HG03439 (cell line): ENCODE data around the gene GRK5.
"Not testable (repeated sequence)": the region's sequence is repeated elsewhere in the genome, so short reads cannot be mapped to it uniquely, and the experiment has no call there.

Experiments
- ATAC-seq: cut with Tn5 transposase; IDR thresholded peaks from one replicate; pipeline ENCODE4 v1.9.1; 2021; ENCODE audit warnings: mild to moderate bottlenecking, moderate library complexity; ENCODE audit not compliant: unreplicated experiment

Gene GRK5

GRCh38 chr10:119221201-119221600 lies 13.8 kb downstream of the GRK5 start:
- ATAC-seq: no peak

- ATAC-seq: no peak
Observed at GRCh38 chr10:119221666-119222065, 14.3 kb downstream of the GRK5 start.

GRCh38 chr10:119222537-119222936 lies 15.2 kb downstream of the GRK5 start:
- no peak for ATAC-seq

- ATAC-seq: no peak
Observed at GRCh38 chr10:119222966-119223386, 15.6 kb downstream of the GRK5 start.

GRCh38 chr10:119225083-119225658 lies 17.8 kb downstream of the GRK5 start:
- no peak for ATAC-seq

- ATAC-seq: no peak
Observed at GRCh38 chr10:119227825-119228224, 20.5 kb downstream of the GRK5 start.

GRCh38 chr10:119231654-119232053 lies 24.3 kb downstream of the GRK5 start:
- no peak for ATAC-seq

GRCh38 chr10:119232439-119232838 lies 25.1 kb downstream of the GRK5 start:
- not testable (repeated sequence) for ATAC-seq

GRCh38 chr10:119233123-119233820 lies 25.9 kb downstream of the GRK5 start:
- no peak for ATAC-seq

GRCh38 chr10:119233821-119234220 lies 26.4 kb downstream of the GRK5 start:
- no peak for ATAC-seq

GRCh38 chr10:119235356-119235755 lies 28.0 kb downstream of the GRK5 start:
- ATAC-seq: no peak

- no peak for ATAC-seq
Observed at GRCh38 chr10:119237722-119238436, 30.5 kb downstream of the GRK5 start.

GRCh38 chr10:119238577-119238976 lies 31.2 kb downstream of the GRK5 start:
- ATAC-seq: no peak

GRCh38 chr10:119239015-119239414 lies 31.6 kb downstream of the GRK5 start:
- not testable (repeated sequence) for ATAC-seq

GRCh38 chr10:119239630-119240029 lies 32.3 kb downstream of the GRK5 start:
- not testable (repeated sequence) for ATAC-seq

GRCh38 chr10:119241066-119241465 lies 33.7 kb downstream of the GRK5 start:
- ATAC-seq: no peak

- no peak for ATAC-seq
Observed at GRCh38 chr10:119242186-119242585, 34.8 kb downstream of the GRK5 start.

- ATAC-seq: no peak
Observed at GRCh38 chr10:119243488-119243887, 36.1 kb downstream of the GRK5 start.

- no peak for ATAC-seq
Observed at GRCh38 chr10:119243967-119244366, 36.6 kb downstream of the GRK5 start.

GRCh38 chr10:119245272-119245671 lies 37.9 kb downstream of the GRK5 start:
- no peak for ATAC-seq

GRCh38 chr10:119246862-119247549 lies 39.6 kb downstream of the GRK5 start:
- ATAC-seq: no peak

GRCh38 chr10:119247550-119247894 lies 40.2 kb downstream of the GRK5 start:
- no peak for ATAC-seq
